K562 (cell line): ENCODE measurements around the gene TASP1. TPM values are rescaled to one million over a fixed set of nuclear protein-coding genes. Genes with fewer than 3 reads are reported as not detected.

Source experiments
- ATAC-seq: fragments of 200-7000 bp; cut with Tn5 transposase; 3 replicates; pipeline ENCODE4 v1.9.1; 2020; ENCODE audit warnings: moderate library complexity
- BruUV-seq: library from RNA; stranded (reverse); fragments of 400-500 nt; replicated peaks from 2 replicates; lab custom pipeline; 2021; lab: Mats Ljungman, UMichigan
- CTCF ChIA-PET: fragments of 300-600 bp; formaldehyde crosslinking; extraction: SDS; loops from one replicate; lab custom pipeline; 2021; ENCODE audit warnings: low intra/inter-chr PET ratio; lab: Yijun Ruan, JAX
- POLR2A ChIA-PET: fragments of 300-600, 350-650 bp; sonication (Branson Sonifier 250); formaldehyde crosslinking; extraction: SDS; loops from one replicate; lab custom pipeline; 2021; ENCODE audit warnings: antibody characterized with exemption, inconsistent platforms; lab: Yijun Ruan, JAX
- DNase-seq, 4 experiments: peaks; one replicate each; pipeline versions ENCODE4 v3.0.0 to v3.0.0-alpha.2; 2011 to 2018; ENCODE audit warnings: low spot score in 3 of 4, mixed read lengths in 3 of 4; ENCODE audit errors: extremely low read depth in 1 of 4
- FAIRE-seq: peaks from 2 replicates; lab custom pipeline; 2011; peaks lifted over from hg19 to GRCh38; lab: Jason Lieb, UNC
- H2AFZ ChIP-seq: 2 replicates; pipeline ENCODE4 v1.6.0; 2011; ENCODE audit warnings: low read depth, low read length, control low read depth, inconsistent platforms
- H3K27ac ChIP-seq: fragments of 200-600 bp; 3 replicates; pipeline ENCODE4 v1.8.0; 2011; ENCODE audit warnings: low read depth, mild to moderate bottlenecking, control low read depth, inconsistent platforms, low read length, moderate library complexity, mixed read lengths; ENCODE audit errors: extremely low read depth
- H3K27me3 ChIP-seq, 2 experiments: fragments of 300-600 bp in 1 of 2; 2 replicates in 1 of 2; 3 replicates in 1 of 2; pipeline versions ENCODE4 v1.6.0 to v1.8.0; 2011; ENCODE audit warnings: inconsistent platforms in 2 of 2, low read length in 2 of 2, mild to moderate bottlenecking in 1 of 2, mixed read lengths in 1 of 2, moderate library complexity in 1 of 2; ENCODE audit not compliant: control insufficient read depth in 2 of 2, insufficient read depth in 2 of 2
- H3K36me3 ChIP-seq: fragments of 300-600 bp; 3 replicates; pipeline ENCODE4 v1.8.0; 2011; ENCODE audit warnings: mild to moderate bottlenecking, low read length, inconsistent platforms; ENCODE audit not compliant: control insufficient read depth, insufficient read depth
- H3K4me1 ChIP-seq, 2 experiments: fragments of 200-600 bp in 1 of 2; replicated peaks in 1 of 2; 2 replicates in 1 of 2; 3 replicates in 1 of 2; pipeline versions ENCODE4 v1.5.1 to v1.8.0; 2011; ENCODE audit warnings: inconsistent platforms in 2 of 2, low read length in 2 of 2, mild to moderate bottlenecking in 1 of 2, mixed read lengths in 1 of 2, moderate library complexity in 1 of 2; ENCODE audit not compliant: control insufficient read depth in 2 of 2, insufficient read depth in 2 of 2
- H3K4me2 ChIP-seq: 2 replicates; pipeline ENCODE4 v1.6.1; 2011; ENCODE audit warnings: low read length, control low read depth, inconsistent platforms, mixed read lengths; ENCODE audit not compliant: insufficient read depth
- H3K4me3 ChIP-seq: fragments of 200-600 bp; sonication (generic), shearing (Covaris generic); 2 replicates; pipeline ENCODE4 v1.5.1; 2016; ENCODE audit warnings: control low read depth, inconsistent platforms
- H3K79me2 ChIP-seq: fragments of 200-600 bp; 3 replicates; pipeline ENCODE4 v1.8.0; 2011; ENCODE audit warnings: low read length, inconsistent platforms; ENCODE audit not compliant: control insufficient read depth, insufficient read depth
- H3K9ac ChIP-seq, 2 experiments: 2 replicates each; pipeline versions ENCODE4 v1.6.0 to v1.6.1; 2011; ENCODE audit warnings: low read depth in 2 of 2, low read length in 2 of 2, control low read depth in 1 of 2, inconsistent platforms in 1 of 2, mild to moderate bottlenecking in 1 of 2, mixed read lengths in 1 of 2; ENCODE audit not compliant: insufficient read depth in 1 of 2
- H3K9me1 ChIP-seq: one replicate; pipeline ENCODE4 v1.6.0; 2011; ENCODE audit warnings: inconsistent platforms, mild to moderate bottlenecking, low read length, moderate library complexity; ENCODE audit not compliant: control insufficient read depth, insufficient read depth
- H3K9me3 ChIP-seq: replicated peaks from 2 replicates; pipeline ENCODE4 v1.5.1; 2011; ENCODE audit warnings: low read depth, low read length, inconsistent platforms; ENCODE audit not compliant: control insufficient read depth, insufficient read depth
- H4K20me1 ChIP-seq: replicated peaks from 2 replicates; pipeline ENCODE4 v1.6.1; 2011; ENCODE audit warnings: low read length, inconsistent platforms, mixed read lengths; ENCODE audit not compliant: control insufficient read depth, insufficient read depth
- CBX8 ChIP-seq: fragments of 200-600 bp; sonication (generic); IDR thresholded peaks from 2 replicates; pipeline ENCODE4 v1.6.1; 2012; ENCODE audit warnings: borderline replicate concordance, mixed run types, low read depth, mild to moderate bottlenecking, moderate library complexity, mixed read lengths, low read length, control low read depth, inconsistent platforms; ENCODE audit not compliant: poor library complexity, severe bottlenecking; ENCODE audit errors: extremely low read depth
- FOXA3 ChIP-seq, 2 experiments: fragments of 450-650 bp in 1 of 2; sonication (generic) in 1 of 2; formaldehyde crosslinking; IDR thresholded peaks in 1 of 2; conservative IDR thresholded peaks in 1 of 2; 2 replicates each; pipeline versions ENCODE4 v1.4.0 to v1.8.0; 2020 to 2022; ENCODE audit warnings: mild to moderate bottlenecking in 2 of 2, missing genetic modification reagents in 1 of 2
- JUND ChIP-seq, 2 experiments: IDR thresholded peaks; 2 replicates in 1 of 2; 3 replicates in 1 of 2; pipeline ENCODE4 v1.6.1; 2011; ENCODE audit warnings: borderline replicate concordance in 2 of 2, low read depth in 2 of 2, low read length in 2 of 2, improper control_type of control experiment in 1 of 2, missing biosample characterization in 1 of 2, missing genetic modification characterization in 1 of 2, missing genetic modification reagents in 1 of 2
- LCOR ChIP-seq: sonication (generic); formaldehyde crosslinking; IDR thresholded peaks from 2 replicates; pipeline ENCODE4 v1.8.0; 2022; ENCODE audit warnings: mild to moderate bottlenecking, missing genetic modification reagents
- MCM5 ChIP-seq: fragments of 450-650 bp; IDR thresholded peaks from 2 replicates; pipeline ENCODE4 v1.6.1; 2016; ENCODE audit warnings: low read depth
- NCOA4 ChIP-seq: fragments of 450-650 bp; IDR thresholded peaks from 2 replicates; pipeline ENCODE4 v1.6.1; 2018; ENCODE audit warnings: mild to moderate bottlenecking; ENCODE audit not compliant: partially characterized antibody
- NR4A1 ChIP-seq, 2 experiments: fragments of 250-450 bp in 1 of 2; fragments of 450-650 bp in 1 of 2; sonication (Bioruptor Pico) in 1 of 2; IDR thresholded peaks; 2 replicates each; pipeline versions ENCODE4 v1.4.0 to v1.6.1; 2016 to 2020; ENCODE audit warnings: mild to moderate bottlenecking in 2 of 2, missing compliant biosample characterization in 1 of 2, missing genetic modification characterization in 1 of 2, moderate library complexity in 1 of 2
- RBM34 ChIP-seq: fragments of 200-400 bp; formaldehyde crosslinking; IDR thresholded peaks from 2 replicates; pipeline ENCODE4 v1.6.1; 2018; ENCODE audit warnings: low read length, borderline replicate concordance; ENCODE audit not compliant: insufficient read depth
- RFX5 ChIP-seq: IDR thresholded peaks from 2 replicates; pipeline ENCODE4 v1.6.1; 2011; ENCODE audit warnings: low read depth, mild to moderate bottlenecking, improper control_type of control experiment, low read length
- RFX7 ChIP-seq: fragments of 250-450 bp; sonication (Bioruptor Pico); IDR thresholded peaks from 2 replicates; pipeline ENCODE4 v1.5.1; 2021; ENCODE audit warnings: mild to moderate bottlenecking
- TAF9B ChIP-seq: fragments of 450-650 bp; IDR thresholded peaks from 2 replicates; pipeline ENCODE4 v1.6.1; 2018; ENCODE audit warnings: mild to moderate bottlenecking; ENCODE audit not compliant: partially characterized antibody
- WGBS: fragments of 100-300 bp; shearing (Covaris generic); methylation state at CpG from one replicate; pipeline ENCODE4 v1.1.6; 2016; ENCODE audit warnings: low coverage, mixed read lengths; ENCODE audit not compliant: insufficient coverage; ENCODE audit errors: missing lambda C conversion rate; 5-methylcytosine and 5-hydroxymethylcytosine counted together
- in situ Hi-C: fragments of 300-500 bp; cut with MboI; formaldehyde crosslinking; loops from 4 replicates; pipeline ENCODE4 v1.15.0; 2018; ENCODE audit warnings: inconsistent platforms, mixed read lengths
- intact Hi-C: fragments of 100-400 bp; cut with micrococcal nuclease; formaldehyde crosslinking; loops from 2 replicates; pipeline ENCODE4 v1.14.2; 2022
- polyA plus RNA-seq, 8 experiments: library from polyadenylated mRNA; depleted of rRNA in 4 of 8; stranded (reverse) in 5 of 8; unstranded in 3 of 8; fragments of >200 nt; fragmentation: Nextera tagmentation in 2 of 8; fragmentation: Illumina TruSeq in 1 of 8; extraction: Ambion mirVana in 2 of 8; extraction: Trizol in 1 of 8; gene quantifications; 2 replicates each; pipeline versions ENCODE4 v1.2.1 to v1.2.3, GENCODE V29; 2011 to 2014; ENCODE audit warnings: inconsistent platforms in 1 of 8, missing spikeins in 1 of 8
- total RNA-seq, 7 experiments: library from RNA; depleted of rRNA in 6 of 7; stranded (reverse); fragments of >200 nt in 6 of 7; fragmentation: Illumina TruSeq in 2 of 7; extraction: Trizol in 2 of 7; gene quantifications; 2 replicates each; pipeline versions ENCODE4 v1.2.1 to v1.2.3, GENCODE V29; 2011 to 2021; ENCODE audit warnings: low replicate concordance in 1 of 7
- TF ChIP-seq, protein P1 (sequence below): sonication (generic); formaldehyde crosslinking; IDR thresholded peaks from 2 replicates; pipeline ENCODE4 v1.8.0; 2022; ENCODE audit warnings: mild to moderate bottlenecking, missing genetic modification reagents
- TF ChIP-seq, protein P2 (sequence below): fragments of 450-650 bp; IDR thresholded peaks from 2 replicates; pipeline ENCODE4 v1.7.1; 2018; ENCODE audit warnings: mild to moderate bottlenecking, low read depth; ENCODE audit not compliant: partially characterized antibody
- TF ChIP-seq, protein P3 (sequence below): fragments of 450-650 bp; formaldehyde crosslinking; IDR thresholded peaks from 2 replicates; pipeline ENCODE4 v1.4.0; 2020; ENCODE audit warnings: mild to moderate bottlenecking
- TF ChIP-seq, protein P4 (sequence below): fragments of 250-450 bp; sonication (Bioruptor Pico); IDR thresholded peaks from 2 replicates; pipeline ENCODE4 v1.8.0; 2021; ENCODE audit warnings: borderline replicate concordance, mild to moderate bottlenecking, moderate library complexity; ENCODE audit not compliant: poor library complexity, severe bottlenecking

TASP1 gene
- total and polyA plus RNA-seq, 9 of the 15 experiments (the other 6 are each of a cell fraction or from before 2014, with no cell fraction given) = 3.7 to 10.6 (median 6.4) TPM

DNA sequence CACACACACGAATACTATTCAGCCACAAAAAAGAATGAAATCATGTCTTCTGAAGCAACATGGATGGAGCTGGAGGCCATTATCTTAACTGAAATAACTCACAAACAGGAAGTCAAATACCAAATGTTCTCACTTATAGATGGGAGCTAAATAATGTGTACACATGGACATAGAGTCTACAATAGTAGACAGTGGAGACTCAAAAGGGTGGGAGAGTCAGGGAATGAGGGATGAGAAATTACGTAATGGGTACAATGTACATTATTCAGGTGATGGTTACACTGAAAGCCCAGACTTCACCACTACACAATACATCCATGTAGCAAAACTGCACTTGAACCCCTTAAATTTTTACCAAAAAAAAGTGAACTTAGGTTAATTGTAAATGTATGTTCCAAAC is 160.4 kb downstream of the TASP1 start:
- ATAC-seq (no peak), DNase-seq (no peak), FAIRE-seq (no peak)
- ChIA-PET POLR2A (no interaction called here), CTCF (no interaction called here)
- Histone ChIP-seq H3K4me2 (no peak overlapping the region), H3K79me2 (no peaks in the 10 kb centered on the region), H3K27ac (no peak overlapping the region), H3K9me1 (no peaks in the 10 kb centered on the region), H4K20me1 (no peaks in the 10 kb centered on the region), H3K4me1 (no peaks in the 10 kb centered on the region), H3K9me3 (no peaks in the 10 kb centered on the region), H2AFZ (no peak overlapping the region), H3K4me3 (no peak overlapping the region), H3K36me3 (peaks cover 5% of the 10 kb centered on the region; the same call in 1 of the 3 replicates), H3K9ac (no peak overlapping the region), H3K27me3 (no peaks in the 10 kb centered on the region)
- no TSS peak for BruUV-seq
- in situ Hi-C loops (no loop called here), intact Hi-C loops (no loop called here)
- WGBS = 93% methylated on average over 2 of the region's 2 CpGs
- TF ChIP-seq JUND (IDR thresholded peaks at IDR 0.05; ENCODE audit: borderline replicate concordance, low read depth, low read length) = no peak
- TF ChIP-seq JUND (tag; IDR thresholded peaks at IDR 0.05; ENCODE audit: borderline replicate concordance, low read depth, low read length) = no peak
- TF ChIP-seq, protein P1, sequence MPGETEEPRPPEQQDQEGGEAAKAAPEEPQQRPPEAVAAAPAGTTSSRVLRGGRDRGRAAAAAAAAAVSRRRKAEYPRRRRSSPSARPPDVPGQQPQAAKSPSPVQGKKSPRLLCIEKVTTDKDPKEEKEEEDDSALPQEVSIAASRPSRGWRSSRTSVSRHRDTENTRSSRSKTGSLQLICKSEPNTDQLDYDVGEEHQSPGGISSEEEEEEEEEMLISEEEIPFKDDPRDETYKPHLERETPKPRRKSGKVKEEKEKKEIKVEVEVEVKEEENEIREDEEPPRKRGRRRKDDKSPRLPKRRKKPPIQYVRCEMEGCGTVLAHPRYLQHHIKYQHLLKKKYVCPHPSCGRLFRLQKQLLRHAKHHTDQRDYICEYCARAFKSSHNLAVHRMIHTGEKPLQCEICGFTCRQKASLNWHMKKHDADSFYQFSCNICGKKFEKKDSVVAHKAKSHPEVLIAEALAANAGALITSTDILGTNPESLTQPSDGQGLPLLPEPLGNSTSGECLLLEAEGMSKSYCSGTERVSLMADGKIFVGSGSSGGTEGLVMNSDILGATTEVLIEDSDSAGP (CRISPR knock-in tag) = no peak
- no peak for TF ChIP-seq FOXA3 (CRISPR knock-in tag; conservative IDR thresholded peaks at IDR 0.05 in 1 of 2, IDR thresholded peaks at IDR 0.05 in 1 of 2)
- TF ChIP-seq RBM34 = no peak
- TF ChIP-seq, protein P2, sequence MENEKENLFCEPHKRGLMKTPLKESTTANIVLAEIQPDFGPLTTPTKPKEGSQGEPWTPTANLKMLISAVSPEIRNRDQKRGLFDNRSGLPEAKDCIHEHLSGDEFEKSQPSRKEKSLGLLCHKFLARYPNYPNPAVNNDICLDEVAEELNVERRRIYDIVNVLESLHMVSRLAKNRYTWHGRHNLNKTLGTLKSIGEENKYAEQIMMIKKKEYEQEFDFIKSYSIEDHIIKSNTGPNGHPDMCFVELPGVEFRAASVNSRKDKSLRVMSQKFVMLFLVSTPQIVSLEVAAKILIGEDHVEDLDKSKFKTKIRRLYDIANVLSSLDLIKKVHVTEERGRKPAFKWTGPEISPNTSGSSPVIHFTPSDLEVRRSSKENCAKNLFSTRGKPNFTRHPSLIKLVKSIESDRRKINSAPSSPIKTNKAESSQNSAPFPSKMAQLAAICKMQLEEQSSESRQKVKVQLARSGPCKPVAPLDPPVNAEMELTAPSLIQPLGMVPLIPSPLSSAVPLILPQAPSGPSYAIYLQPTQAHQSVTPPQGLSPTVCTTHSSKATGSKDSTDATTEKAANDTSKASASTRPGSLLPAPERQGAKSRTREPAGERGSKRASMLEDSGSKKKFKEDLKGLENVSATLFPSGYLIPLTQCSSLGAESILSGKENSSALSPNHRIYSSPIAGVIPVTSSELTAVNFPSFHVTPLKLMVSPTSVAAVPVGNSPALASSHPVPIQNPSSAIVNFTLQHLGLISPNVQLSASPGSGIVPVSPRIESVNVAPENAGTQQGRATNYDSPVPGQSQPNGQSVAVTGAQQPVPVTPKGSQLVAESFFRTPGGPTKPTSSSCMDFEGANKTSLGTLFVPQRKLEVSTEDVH = no peak
- TF ChIP-seq NCOA4 = no peak
- TF ChIP-seq NR4A1 (CRISPR knock-in tag; IDR thresholded peaks at IDR 0.05) = no peak
- no peak for TF ChIP-seq NR4A1 (tag; IDR thresholded peaks at IDR 0.05)
- no peak for TF ChIP-seq LCOR (CRISPR knock-in tag)
- no peak for TF ChIP-seq RFX7
- no peak for TF ChIP-seq TAF9B
- TF ChIP-seq CBX8 = no peak
- TF ChIP-seq MCM5 = no peak
- TF ChIP-seq, protein P3, sequence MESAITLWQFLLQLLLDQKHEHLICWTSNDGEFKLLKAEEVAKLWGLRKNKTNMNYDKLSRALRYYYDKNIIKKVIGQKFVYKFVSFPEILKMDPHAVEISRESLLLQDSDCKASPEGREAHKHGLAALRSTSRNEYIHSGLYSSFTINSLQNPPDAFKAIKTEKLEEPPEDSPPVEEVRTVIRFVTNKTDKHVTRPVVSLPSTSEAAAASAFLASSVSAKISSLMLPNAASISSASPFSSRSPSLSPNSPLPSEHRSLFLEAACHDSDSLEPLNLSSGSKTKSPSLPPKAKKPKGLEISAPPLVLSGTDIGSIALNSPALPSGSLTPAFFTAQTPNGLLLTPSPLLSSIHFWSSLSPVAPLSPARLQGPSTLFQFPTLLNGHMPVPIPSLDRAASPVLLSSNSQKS (CRISPR knock-in tag) = no peak
- TF ChIP-seq, protein P4, sequence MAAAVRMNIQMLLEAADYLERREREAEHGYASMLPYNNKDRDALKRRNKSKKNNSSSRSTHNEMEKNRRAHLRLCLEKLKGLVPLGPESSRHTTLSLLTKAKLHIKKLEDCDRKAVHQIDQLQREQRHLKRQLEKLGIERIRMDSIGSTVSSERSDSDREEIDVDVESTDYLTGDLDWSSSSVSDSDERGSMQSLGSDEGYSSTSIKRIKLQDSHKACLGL (CRISPR knock-in tag) = no peak
- TF ChIP-seq RFX5 = no peak
